ENCODE measurements around the gene ARAP3.
"Not testable (repeated sequence)": the region's sequence is repeated elsewhere in the genome, so short reads cannot be mapped to it uniquely, and the experiment has no call there.

The ARAP3 gene, protein sequence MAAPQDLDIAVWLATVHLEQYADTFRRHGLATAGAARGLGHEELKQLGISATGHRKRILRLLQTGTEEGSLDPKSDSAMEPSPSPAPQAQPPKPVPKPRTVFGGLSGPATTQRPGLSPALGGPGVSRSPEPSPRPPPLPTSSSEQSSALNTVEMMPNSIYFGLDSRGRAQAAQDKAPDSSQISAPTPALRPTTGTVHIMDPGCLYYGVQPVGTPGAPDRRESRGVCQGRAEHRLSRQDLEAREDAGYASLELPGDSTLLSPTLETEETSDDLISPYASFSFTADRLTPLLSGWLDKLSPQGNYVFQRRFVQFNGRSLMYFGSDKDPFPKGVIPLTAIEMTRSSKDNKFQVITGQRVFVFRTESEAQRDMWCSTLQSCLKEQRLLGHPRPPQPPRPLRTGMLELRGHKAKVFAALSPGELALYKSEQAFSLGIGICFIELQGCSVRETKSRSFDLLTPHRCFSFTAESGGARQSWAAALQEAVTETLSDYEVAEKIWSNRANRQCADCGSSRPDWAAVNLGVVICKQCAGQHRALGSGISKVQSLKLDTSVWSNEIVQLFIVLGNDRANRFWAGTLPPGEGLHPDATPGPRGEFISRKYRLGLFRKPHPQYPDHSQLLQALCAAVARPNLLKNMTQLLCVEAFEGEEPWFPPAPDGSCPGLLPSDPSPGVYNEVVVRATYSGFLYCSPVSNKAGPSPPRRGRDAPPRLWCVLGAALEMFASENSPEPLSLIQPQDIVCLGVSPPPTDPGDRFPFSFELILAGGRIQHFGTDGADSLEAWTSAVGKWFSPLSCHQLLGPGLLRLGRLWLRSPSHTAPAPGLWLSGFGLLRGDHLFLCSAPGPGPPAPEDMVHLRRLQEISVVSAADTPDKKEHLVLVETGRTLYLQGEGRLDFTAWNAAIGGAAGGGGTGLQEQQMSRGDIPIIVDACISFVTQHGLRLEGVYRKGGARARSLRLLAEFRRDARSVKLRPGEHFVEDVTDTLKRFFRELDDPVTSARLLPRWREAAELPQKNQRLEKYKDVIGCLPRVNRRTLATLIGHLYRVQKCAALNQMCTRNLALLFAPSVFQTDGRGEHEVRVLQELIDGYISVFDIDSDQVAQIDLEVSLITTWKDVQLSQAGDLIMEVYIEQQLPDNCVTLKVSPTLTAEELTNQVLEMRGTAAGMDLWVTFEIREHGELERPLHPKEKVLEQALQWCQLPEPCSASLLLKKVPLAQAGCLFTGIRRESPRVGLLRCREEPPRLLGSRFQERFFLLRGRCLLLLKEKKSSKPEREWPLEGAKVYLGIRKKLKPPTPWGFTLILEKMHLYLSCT (N-terminal part only)

DNA sequence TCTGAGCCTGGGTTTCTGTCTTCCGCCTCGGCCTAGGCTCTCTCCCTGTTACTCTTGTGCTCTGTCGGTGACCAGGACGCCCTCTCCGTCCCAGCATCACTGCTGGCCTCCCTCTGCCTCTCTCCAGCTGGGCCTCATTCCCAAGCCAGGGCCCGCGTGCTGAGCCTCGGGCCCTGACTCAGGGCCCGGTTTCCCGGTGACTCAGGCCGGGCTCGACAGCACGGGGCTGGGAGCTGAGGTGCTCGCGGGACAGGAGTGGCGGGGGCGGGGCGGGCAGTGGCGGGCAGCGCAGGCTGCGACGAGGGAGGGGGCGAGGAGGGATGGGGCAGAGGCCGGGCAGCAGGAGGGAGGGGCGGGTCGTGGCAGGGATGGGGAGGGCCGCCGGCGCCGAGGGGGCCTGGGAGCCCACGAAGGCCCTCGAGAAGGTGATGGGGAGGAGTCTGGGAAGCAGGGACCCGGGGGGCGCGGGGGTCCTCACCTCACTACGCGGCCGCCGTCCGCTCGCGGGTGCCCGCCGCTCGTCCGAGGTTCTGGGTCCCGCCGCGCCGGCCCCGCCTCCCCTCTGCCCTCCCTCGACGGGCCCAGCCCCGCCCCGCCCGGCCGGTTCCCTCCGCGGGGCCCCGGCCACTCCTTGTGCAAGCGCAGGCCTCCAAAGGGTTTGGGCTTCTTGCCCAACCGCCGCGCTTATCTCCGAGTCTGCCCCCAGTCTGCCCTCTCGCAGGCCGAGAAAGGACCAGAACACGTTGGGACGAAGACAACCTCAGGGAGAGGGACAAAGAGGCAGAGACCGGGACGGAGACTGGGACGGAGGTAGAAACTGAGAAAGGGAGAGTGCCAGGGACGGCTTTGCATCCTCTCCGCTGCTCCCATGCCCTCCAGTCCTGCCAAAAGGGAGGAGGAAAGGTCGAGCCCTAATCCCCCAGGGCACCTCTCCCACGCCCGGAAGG is at the start of gene ARAP3:
TSS of gene ARAP3 (minus strand) at position 536 of the 947 bp plus-strand sequence. CDS start 1,744 bp downstream, outside the sequence.
- DNase-seq = no peak

DNA sequence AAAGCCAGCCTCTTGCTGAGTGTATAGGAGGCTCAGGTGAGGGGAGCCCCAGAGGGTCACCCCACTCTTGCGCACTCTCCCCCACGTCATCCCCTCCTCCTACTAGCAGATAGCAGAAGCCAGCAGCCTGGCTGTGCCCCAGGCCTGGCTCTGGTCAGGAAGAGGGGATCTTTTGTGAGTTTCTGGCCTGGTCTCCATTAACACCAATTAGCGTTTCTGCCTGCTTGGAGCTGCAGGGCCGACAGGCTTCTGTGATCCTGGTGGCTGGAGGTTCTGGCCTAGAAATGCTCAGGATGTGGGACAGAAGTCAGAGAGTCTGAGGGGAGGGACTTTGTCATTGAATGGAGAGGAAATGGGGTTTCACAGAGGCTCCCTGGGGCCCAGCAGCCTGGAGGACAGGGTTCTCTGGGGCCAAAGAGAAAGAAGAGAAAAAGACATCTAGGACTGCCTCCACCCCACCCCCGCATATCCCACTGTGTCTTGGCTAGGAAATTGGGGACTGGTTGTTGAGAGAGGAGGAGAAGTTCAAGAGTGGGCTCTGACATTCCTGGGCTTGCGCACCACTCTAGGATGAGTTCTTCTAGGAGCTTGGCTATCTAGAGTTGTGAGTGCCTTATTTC is 47.5 kb upstream of the ARAP3 start:
- DNase-seq = no peak

DNA sequence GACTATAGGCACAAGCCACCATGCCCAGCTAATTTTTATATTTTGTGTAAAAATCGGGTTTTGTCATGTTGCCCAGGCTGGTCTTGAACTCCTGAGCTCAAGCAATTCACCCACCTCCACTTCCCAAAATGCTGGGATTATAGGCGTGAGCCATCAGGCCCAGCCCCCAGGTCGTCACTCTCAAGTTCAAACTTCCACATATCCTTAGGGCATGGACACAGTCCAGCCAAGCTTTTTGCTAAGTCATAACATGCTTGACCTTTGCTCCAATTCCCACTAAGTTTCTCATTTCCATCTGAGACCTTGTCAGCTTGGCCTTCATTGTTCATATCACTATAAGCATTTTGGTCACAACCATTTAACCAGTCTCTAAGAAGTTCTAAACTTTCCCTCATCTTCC is 43.9 kb upstream of the ARAP3 start:
- DNase-seq = no peak

DNA sequence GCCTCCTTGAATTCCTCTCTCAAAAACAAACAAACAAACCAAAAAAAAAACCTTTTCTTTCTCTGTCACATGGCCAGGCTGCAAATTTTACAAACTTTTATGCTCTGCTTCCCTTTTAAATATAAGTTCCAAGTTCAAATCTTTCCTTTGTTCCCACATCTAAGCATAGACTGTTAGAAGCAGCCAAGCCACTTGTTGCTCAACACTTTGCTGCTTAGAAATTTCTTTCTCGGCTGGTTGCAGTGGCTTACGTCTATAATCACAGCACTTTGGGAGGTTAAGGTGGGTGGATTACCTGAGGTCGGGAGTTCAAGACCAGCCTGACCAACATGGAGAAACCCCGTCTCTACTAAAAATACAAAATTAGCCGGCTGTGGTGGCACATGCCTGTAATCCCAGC is 43.1 kb upstream of the ARAP3 start:
- DNase-seq = not testable (repeated sequence)

DNA sequence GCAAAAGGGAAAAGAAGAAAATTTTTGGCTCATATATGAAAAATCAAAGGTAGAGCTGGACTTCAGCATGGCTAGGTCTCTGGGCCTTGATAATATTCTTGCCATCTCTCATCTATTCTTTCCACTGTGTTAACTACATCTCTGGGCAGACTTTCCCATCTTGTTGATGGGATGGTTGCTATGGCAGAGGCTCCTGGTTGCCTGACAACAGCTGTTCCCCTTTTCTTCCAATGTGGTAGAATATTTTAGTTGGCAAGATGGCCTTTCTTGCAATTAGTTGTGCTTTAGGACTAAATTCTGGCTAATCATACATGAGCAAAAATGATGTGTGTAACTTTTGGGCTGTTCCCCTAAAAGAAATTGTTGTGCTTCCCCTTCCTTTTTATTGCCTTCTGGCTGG is 40.2 kb upstream of the ARAP3 start:
- DNase-seq = no peak

DNA sequence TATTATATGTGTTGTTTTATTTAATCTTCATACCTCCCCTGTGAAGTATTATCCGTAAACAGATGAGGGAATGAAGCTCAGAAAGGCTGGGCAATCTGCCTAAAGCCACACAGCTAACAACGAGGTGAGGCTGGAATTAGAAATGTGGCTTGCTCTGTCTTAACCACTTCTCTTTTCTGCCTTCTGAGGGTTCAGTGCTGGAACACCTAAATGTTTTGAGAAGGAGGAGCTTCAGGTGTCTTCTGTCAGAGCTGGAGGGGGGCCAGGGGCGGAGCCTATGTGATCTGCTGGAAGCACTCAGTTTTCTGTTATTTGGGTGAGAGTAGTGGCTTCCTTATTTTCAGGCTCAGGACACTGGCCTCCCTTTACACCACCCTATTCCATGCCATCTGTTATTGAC is 35.0 kb upstream of the ARAP3 start:
- no peak for DNase-seq

DNA sequence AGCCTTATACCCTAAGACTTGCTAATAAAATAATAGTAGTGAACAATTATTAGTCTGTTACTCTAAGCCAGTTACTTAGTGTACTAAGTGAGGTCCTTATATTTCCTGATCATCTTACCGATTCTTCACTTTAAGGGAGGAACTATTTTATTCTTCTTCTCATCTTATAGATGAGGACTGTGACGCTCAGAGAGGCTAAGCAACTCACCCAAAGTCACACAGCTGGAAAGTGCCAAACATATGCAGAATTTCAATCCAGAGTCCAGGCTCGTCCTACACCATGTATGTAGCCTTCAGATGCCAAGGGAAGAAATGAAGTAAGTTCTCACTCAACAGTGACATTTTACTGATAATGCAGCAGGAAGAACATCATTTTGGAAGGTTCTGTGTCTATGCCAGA is 34.4 kb upstream of the ARAP3 start:
- DNase-seq = no peak

DNA sequence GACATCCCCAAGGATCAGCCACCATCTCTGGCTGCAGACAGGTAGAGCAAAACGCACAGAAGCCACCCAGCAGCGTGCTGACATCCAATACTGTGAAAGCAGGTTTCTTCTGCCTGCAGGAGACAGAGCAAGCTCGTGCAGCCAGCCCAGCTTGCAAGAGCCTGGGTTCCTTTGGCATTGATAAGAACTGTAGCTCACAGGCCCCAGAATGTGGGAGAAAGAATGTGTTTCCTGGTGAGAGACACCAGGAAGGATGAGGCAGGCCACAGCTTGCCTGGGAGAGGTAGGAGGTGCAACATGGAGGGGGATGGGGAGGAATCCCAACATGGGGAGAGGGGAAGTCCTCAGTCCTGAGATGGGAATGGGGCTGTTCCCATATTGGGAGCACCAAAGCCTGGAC is 34.0 kb upstream of the ARAP3 start:
- peak; percentile 39 for DNase-seq

DNA sequence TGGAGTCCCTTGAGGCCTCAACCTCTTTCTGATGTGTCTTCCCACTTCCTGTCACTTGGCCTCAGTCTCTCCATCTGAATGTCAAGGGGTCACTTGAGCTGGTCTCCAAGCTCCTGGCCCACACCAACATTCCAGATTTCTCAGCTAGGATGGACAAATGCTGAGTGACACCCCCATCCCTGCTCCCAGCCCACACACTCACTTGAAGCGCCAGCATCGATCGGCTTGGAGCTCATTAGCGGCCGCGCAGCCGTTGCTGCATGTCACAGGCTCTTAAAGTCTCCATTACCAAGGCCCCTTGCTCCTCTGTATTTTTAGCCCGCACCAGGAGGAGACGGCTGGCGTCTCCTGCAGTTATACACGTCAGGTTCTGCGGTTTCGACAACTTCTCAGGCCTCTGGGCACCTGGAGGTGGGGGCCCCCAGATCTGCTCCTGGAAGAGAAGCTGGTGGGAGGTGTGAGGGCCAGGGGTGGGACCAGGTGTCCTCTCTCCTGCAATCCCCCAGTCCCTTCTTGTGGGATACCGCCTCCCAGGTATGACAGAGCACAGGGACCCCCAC is 33.4 kb upstream of the ARAP3 start:
- DNase-seq = peak; percentile 60

DNA sequence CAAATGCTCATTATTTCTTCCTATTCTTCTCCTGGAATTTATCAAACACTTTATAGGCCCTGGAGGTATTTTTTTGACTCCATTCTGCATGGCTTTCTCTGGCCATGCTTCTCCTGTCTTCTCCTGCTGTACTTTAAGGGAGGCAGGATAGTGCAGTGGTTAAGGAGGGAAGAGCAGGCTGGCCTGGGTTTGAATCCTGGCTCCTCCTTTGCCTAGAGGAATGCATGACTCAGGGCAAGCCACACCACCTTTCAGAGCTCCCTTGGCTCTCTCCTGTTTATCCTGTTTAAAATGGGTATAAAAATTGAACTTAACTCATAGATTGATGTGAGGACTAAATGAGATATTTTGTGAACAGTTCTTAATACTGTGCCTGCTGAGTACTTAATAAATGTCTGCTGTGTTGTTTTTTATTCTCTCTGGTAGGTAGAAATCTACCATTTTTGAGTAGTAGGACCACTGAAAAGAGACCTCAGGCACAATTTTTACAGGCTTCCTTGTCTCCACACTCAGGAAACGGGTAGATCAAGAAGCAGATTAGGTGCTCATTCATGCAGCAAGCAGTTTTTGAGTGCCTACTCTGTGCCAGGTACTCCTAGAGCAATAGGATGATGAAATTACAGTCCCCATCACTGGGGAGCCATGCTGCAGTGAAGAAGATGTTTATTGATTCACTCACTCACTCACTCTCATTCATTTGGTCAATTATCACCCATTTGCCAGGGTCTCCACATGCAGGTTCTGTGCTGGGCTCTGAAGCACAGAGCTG is 32.7 kb upstream of the ARAP3 start:
- peak; percentile 60 for DNase-seq

DNA sequence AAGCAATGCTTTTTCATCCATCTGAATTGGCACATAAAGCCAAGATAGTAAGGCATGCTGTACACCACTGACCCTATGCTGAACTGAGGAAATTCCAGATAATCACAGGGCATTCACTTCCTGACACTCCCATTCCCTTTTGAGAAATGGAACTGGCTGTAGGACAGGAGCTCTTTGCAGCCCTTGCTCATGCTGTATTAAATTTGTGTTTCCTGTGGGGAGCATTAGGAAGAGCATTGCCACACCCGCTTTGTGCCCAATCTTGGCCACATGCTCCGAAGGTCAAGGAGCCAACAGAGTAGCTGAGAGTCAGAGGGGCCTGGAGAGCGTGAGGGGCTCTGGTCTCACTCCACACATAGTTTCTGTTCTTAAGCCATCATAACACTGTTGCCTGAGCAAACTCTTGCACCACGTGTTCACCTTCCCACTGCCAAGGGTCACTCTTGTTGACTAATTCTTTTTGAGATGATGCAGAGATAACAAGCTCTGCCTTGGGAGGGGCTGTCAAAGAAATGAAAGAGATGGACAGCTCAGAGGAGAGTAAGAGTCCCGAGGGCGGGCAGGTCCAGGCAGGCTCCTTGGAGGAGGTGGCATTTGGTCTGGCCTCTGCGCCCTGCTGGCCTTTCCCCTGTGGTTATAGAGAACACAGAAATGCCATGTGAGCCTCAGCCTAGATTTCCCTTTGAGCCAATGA is 31.7 kb upstream of the ARAP3 start:
- DNase-seq = no peak

DNA sequence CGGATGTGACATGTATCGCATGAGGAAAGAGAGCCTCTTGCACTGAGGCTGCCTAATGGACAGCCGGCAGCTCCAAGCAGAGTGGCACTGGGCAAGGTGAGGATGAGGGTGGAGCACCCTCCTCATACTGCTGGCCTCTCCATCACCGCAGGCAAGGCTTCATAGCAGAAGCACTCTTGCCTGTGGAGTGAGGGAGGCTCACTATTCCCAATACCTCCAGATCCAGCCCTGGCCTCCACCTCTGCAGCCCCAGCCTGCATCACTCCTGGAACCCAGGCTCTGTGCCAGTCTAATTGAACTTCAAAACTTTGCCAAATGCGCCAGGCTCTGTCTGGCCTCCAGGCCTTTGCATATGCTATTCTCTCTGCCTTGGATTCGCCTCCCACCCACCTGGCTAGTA is 29.7 kb upstream of the ARAP3 start:
- DNase-seq = no peak

DNA sequence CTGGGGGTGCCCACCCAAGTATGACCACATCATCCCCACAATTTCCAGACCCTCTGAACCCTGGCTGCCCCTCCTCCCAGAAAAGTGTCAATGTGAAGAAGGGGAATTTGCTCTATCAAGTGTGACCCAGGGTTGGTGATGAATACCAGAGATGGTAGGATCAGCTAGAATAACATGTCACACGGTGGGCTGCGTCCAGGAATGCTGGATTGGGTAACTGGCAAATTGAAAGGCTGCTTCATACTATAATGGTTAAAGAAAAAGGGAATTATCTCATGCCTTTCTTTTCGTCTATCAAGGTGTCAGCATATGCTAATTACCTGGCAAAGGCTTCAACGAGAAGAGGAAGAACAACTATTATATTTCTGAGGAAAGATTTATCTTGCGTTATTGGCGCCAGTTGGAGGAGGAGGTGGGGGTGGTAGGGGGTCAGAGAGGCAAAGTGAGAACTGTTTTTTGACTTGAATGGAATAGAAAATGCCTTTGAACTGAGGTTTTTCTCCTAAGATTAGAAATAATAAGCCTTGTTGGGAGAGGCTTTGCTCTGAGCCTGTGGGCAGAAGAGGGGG is 27.8 kb upstream of the ARAP3 start:
- DNase-seq = no peak

DNA sequence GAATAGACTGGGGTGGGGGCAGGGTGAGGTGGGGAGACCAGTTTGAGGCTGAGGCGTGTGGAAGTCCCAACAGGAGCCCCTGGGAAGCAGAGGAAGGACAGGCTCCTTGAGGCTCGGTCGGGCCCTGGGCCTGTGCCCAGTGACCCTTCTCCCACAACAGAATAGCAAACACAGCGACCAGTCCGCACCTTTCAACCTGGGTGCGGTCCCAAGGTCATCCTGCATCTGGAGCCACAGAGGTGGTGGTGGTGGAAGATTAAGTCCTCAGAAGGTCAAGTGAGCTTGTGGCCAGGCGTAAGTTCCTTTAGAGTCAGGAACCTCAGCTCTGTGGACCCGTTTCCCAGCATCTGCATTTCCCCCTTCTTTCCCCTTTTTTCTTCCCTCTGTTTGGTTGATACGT is 26.0 kb upstream of the ARAP3 start:
- no peak for DNase-seq

DNA sequence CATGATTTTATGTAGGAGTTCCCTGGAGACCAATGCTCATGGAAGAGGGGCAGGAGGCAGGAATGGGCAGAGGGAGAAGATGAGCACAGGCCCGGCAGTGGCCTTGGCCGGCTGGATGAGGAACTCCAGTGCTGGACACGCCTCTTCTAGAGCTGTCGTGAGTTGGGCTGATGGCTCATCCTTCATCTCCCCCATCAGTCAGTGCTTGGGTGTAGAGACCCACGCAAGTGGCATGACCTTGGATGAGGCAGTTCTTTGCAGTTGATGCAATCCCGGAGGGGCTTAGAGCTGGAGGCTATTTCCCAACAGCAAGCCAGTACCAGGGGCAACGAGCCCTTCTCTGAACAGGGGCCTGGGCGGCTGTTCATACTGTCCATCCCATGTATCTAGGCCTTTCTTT is 25.5 kb upstream of the ARAP3 start:
- no peak for DNase-seq

DNA sequence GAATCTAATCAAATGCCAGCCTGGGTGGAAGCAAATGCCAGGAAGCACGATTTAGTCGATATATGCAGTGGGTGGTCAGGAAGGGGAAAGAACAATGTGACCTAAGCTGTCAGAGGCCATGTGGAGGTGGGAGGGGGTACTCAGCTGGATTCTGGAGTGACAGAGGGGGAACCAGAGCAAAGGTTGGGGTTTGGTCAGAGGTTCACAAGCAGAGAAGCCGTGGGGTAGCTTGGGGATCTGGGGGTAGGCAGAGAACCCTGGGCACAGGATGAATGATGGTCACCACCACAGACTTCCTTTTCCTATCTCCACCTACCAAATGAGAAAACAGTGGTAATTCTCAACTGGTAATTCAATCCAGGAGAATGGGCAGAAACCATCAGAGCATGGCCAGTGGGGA is 24.1 kb upstream of the ARAP3 start:
- DNase-seq = no peak

DNA sequence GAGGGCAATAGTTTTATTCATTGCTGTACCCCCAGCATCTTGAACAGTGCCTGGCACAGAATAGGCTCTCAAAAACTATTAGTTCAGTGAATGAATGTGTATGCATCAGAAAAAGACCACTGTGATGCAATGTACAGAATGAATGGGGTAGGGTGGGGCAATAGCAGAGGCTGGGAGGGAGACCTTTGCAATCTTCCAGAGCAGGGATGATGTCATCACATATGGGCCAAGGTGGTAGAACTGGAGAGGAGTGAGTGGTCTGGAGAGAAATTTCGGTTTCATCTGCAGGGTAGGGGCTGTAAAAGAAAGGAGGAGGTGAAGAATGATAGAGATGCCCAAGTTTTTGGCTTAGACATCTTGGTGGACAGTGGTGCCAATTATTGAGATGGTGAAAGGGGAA is 23.4 kb upstream of the ARAP3 start:
- no peak for DNase-seq

DNA sequence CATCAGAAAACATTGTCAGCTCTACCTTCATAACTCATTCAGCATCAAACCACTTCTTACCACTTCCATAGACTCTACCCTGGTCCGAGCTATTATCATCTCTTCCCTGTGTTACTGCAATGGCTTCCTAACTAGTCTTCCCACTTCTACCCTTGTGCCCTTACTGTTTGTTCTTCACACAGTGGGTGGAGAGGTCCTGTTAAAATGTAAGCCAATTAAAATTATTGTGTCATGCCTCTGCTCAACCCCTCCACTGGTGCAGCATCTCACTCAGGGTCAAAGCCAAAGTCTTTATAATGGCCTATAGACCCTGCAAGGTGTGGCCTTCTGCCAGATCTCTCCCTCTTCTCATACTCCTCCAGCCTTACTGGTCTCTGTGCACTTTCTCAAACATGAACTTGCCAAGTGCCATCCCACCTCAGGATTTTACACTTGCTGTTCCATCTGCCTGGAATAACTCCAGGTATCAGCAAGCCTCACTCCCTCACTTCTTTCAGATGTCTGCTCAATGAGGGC is 22.8 kb upstream of the ARAP3 start:
- DNase-seq = no peak

DNA sequence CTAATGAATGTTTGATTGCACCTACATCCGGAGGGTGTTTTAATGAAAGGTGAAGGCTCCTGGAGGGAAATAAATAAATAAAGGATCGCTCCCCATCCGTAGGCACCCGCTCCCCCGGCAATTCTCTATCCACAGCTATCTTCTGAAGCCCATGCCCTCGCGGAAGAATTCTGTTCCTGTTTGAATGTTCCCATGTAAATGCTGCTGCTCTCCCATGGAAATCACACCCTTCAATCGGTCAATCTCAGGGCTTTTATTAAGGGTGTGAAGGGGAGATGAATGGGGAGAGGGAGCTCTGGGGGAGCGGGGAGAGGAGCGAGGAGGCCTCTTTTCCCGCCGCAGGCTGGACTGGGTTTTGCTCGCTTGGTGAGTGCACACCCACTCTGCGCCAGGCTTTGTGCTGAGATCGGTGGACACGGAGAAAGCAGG is 21.1 kb upstream of the ARAP3 start:
- DNase-seq = no peak

Data from DMS79 (cell line).